Right lobe of liver (tissue), 4 donors: Measurements from ENCODE around the gene KCNAB1.

Experiments used
- CTCF ChIP-seq, 4 donors: fragments of 200-600 bp in 3 of 4; fragments of 450-650 bp in 1 of 4; IDR thresholded peaks; one replicate each; pipeline versions ENCODE4 v1.5.1 to v1.8.0; 2016 to 2022; ENCODE audit warnings: antibody characterized with exemption in 4 of 4, mild to moderate bottlenecking in 2 of 4
- POLR2A ChIP-seq: fragments of 450-650 bp; IDR thresholded peaks from one replicate; pipeline ENCODE4 v1.6.1; 2017; ENCODE audit warnings: antibody characterized with exemption, mild to moderate bottlenecking
- donor health status: DM: no; HTN: no; CAD: no.
- donor health status: DM: no; HTN: no; CAD: no.
- donor health status: DM: no; HTN: yes; CAD: no.

- peak; percentile 42 to 65 (median 50) for TF ChIP-seq CTCF (IDR thresholded peaks at IDR 0.05)
- TF ChIP-seq POLR2A: no peak
Observed at GRCh38 chr3:156449710-156450574, 329.6 kb downstream of the KCNAB1 start.
